PC-9 (cell line): Measurements from ENCODE around the gene ZNF219.

Experiments used
- CTCF ChIP-seq: fragments of 200-600 bp; sonication (generic); conservative IDR thresholded peaks from 2 replicates; pipeline ENCODE4 v1.6.1; 2017; ENCODE audit warnings: mixed run types, antibody characterized with exemption, mild to moderate bottlenecking, moderate library complexity
- EZH2 ChIP-seq: fragments of 200-600 bp; sonication (generic); IDR thresholded peaks from 2 replicates; pipeline ENCODE4 v1.8.0; 2017; ENCODE audit warnings: antibody characterized with exemption, low read depth

- TF ChIP-seq CTCF (no peak), EZH2 (no peak)
Observed at GRCh38 chr14:21103710-21104447, 5.4 kb upstream of the ZNF219 start.
